ENCODE data around the gene KRTAP23-1.

- TF ChIP-seq RFX5 (IDR thresholded peaks at IDR 0.05; ENCODE audit: low read depth, low read length) (no peak), GABPA (IDR thresholded peaks at IDR 0.05; ENCODE audit: low read depth) (no peak), ATF2 (IDR thresholded peaks at IDR 0.05; ENCODE audit: low read length) (no peak), PBX3 (IDR thresholded peaks at IDR 0.05; ENCODE audit: insufficient replicate concordance, low read depth, low read length) (no peak), CTCF (IDR thresholded peaks at IDR 0.05 in 2 of 3, conservative IDR thresholded peaks at IDR 0.05 in 1 of 3; ENCODE audit: control insufficient read depth in 2 of 3, extremely low read depth in 1 of 3, insufficient read depth in 1 of 3, low read depth in 3 of 3, low read length in 3 of 3) (no peak), RAD21 (IDR thresholded peaks at IDR 0.05; ENCODE audit: insufficient read depth, low read depth, low read length) (no peak), SRF (IDR thresholded peaks at IDR 0.05; ENCODE audit: low read depth in 2 of 2, low read length in 2 of 2) (no peak), NR2C1 (IDR thresholded peaks at IDR 0.05) (no peak), SP1 (IDR thresholded peaks at IDR 0.05; ENCODE audit: low read depth, low read length) (no peak), EZH2 (IDR thresholded peaks at IDR 0.05; ENCODE audit: borderline replicate concordance, control insufficient read depth, low read depth, low read length) (no peak)
These were observed 43.3 kb downstream of the KRTAP23-1 start for GRCh38 chr21:30305136-30305535.
